NT2/D1 (cell line): ENCODE data around the gene ZFHX2.

Source experiments
- SUZ12 ChIP-seq: IDR thresholded peaks from 2 replicates; pipeline ENCODE4 v1.6.1; 2011; ENCODE audit not compliant: insufficient read length, insufficient read depth; ENCODE audit errors: extremely low read depth
- YY1 ChIP-seq: IDR thresholded peaks from 2 replicates; pipeline ENCODE4 v1.6.1; 2011; ENCODE audit not compliant: insufficient read length, insufficient read depth

- TF ChIP-seq SUZ12 (no peak), YY1 (no peak)
Measured at GRCh38 chr14:23521785-23522640, 29.6 kb downstream of the ZFHX2 start.
